Breast epithelium (tissue), 3 donors: Measurements from ENCODE around the gene KCMF1.

ENCODE experiments used
- CTCF ChIP-seq, 3 donors: fragments of 450-650 bp; IDR thresholded peaks; one replicate each; pipeline ENCODE4 v1.5.1; 2016 to 2017; ENCODE audit warnings: antibody characterized with exemption in 3 of 3, mild to moderate bottlenecking in 3 of 3, moderate library complexity in 3 of 3
- POLR2A ChIP-seq: fragments of 450-650 bp; IDR thresholded peaks from one replicate; pipeline ENCODE4 v1.6.1; 2016; ENCODE audit warnings: antibody characterized with exemption, mild to moderate bottlenecking, moderate library complexity

- no peak for TF ChIP-seq POLR2A
- no peak for TF ChIP-seq CTCF (IDR thresholded peaks at IDR 0.05)
Observed at GRCh38 chr2:84946204-84947009, 24.6 kb upstream of the KCMF1 start.
